Omental fat pad (tissue), 4 donors: ENCODE results near the gene UGT1A5. TPM values are rescaled to one million over a fixed set of nuclear protein-coding genes. Genes with fewer than 3 reads are reported as not detected.

Experiments
- ATAC-seq: fragments of 150-250 bp; one replicate; pipeline ENCODE4 v1.9.1; 2016; ENCODE audit warnings: mild to moderate bottlenecking, moderate library complexity; ENCODE audit not compliant: low FRiP score
- DNase-seq: peaks from one replicate; pipeline ENCODE4 v3.0.0-alpha.2; 2019; ENCODE audit warnings: low spot score
- total RNA-seq, 4 donors: library from RNA; depleted of rRNA; stranded (reverse); fragments of >200 nt; gene quantifications; one replicate each; pipeline ENCODE4 v1.1.0, GENCODE V29; 2016
- TF ChIP-seq, protein P1 (sequence below), 3 donors: fragments of 450-650 bp; IDR thresholded peaks; one replicate each; pipeline ENCODE4 v1.5.1; 2016 to 2017; ENCODE audit warnings: antibody characterized with exemption in 3 of 3, mild to moderate bottlenecking in 3 of 3, moderate library complexity in 2 of 3

Gene UGT1A5
- total RNA-seq, 4 donors from 2014 or later: not detected

DNA sequence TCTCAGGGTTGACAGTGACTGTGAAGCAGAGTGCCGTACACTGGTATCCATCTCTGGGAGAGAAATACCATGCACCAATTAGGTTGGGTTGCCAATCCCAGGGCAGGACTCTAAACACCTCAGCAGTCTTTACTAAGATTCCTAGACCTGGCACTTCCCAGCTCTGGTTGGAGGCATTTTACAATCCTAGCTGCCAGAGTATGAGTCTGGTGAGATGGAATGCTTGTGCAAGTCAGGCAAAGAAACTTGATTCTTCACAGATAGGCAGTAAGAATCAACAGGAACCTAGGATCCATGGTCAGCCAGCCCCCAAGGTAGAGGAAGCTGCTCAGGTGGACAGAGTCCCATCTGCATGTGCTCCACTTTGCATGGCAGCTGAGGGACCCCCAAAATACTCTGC, 6.0 kb upstream of the UGT1A5 start:
- DNase-seq (no peak), ATAC-seq (no peak)
- TF ChIP-seq, protein P1, sequence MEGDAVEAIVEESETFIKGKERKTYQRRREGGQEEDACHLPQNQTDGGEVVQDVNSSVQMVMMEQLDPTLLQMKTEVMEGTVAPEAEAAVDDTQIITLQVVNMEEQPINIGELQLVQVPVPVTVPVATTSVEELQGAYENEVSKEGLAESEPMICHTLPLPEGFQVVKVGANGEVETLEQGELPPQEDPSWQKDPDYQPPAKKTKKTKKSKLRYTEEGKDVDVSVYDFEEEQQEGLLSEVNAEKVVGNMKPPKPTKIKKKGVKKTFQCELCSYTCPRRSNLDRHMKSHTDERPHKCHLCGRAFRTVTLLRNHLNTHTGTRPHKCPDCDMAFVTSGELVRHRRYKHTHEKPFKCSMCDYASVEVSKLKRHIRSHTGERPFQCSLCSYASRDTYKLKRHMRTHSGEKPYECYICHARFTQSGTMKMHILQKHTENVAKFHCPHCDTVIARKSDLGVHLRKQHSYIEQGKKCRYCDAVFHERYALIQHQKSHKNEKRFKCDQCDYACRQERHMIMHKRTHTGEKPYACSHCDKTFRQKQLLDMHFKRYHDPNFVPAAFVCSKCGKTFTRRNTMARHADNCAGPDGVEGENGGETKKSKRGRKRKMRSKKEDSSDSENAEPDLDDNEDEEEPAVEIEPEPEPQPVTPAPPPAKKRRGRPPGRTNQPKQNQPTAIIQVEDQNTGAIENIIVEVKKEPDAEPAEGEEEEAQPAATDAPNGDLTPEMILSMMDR (IDR thresholded peaks at IDR 0.05): no peak

DNA sequence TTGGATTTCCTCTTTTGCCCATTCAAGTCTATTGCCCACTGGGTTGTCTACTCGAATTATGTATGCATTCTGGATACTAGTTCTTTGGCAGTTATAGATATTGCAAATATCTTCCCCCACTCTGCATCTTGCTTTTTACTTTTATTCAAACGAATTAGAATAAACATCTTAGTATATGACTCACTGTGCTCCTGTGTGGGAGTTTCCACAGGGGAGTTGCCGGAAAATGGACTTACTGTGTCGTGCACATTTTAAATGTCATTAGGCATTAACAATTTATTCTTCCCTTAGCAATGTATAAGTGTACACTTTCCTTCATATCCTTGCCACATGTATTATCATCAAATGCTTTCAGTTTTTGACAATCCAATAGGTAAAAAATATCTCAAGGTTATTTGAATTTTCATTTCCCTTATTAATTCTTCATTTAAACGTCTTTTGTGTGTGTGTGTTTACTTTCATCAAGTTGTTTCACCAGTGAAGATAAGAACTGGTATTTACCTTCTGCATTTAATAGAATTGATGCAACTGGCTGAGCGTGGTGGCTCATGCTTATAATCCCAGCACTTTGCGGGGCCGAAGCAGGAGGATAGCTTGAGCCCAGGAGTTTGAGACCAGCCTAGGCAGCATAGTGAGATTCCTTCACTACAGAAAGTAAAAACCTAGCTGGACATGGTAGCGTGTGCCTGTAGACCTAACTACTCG, 4.6 kb upstream of the UGT1A5 start:
- ATAC-seq: no peak
- TF ChIP-seq, protein P1 (IDR thresholded peaks at IDR 0.05): no peak
- DNase-seq: no peak

DNA sequence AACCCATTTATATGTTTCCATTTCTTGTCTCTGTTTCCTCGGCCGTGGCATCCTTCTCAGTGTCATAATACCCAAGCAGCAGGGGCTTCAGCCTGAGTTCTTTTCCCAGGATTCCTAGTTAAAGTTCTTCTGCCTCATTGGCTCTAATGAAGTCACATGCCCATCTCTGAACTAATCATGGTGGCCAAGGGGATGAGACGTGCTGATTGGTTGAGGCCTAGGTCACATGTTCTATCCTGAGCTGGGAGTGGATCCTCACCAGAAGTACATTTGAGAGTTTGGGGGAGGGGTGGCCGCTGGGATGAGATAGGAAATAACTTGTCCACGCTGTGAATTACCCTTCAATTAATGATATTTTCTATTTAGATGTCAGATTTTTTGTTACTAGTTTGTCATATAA, 3.8 kb upstream of the UGT1A5 start:
- ATAC-seq (no peak), DNase-seq (no peak)
- TF ChIP-seq, protein P1 (IDR thresholded peaks at IDR 0.05): no peak

DNA sequence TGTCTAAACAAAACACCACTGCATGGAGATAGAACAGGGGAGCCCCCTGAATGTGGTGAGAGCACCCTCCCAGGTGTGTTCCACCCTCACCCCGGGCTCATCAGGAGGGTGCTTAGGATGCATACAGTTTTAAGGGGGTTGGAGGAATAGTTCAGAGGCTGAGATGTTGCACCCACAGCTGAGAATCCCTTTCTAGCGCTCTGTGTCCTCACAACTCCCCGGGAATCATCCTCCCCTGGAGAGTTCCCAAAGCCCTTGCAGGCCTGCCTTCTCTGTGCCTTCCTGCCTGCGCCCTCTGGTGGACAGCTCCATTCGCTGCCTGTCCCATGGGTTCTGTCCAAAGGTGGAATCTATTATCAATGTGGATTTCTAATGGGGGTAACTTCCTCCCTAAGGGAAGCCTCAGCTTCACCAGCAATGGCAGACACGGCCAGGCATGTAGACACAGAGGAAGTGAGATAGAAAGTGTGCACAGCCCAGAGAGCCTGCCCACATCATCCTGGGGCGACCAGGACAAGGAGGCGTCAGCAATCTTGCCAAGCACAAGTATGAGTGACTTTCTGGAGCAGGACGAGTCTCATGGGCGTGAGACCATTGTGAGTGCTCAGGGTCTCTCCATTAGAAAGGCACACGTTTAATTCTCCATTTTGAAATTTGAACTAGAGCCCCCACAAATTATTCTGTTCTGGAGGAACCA, 1.2 kb upstream of the UGT1A5 start:
- DNase-seq: peak; percentile 70
- ATAC-seq: peak; percentile 72
- TF ChIP-seq, protein P1 (IDR thresholded peaks at IDR 0.05): peak in 1 of 3 donors; percentile 7

DNA sequence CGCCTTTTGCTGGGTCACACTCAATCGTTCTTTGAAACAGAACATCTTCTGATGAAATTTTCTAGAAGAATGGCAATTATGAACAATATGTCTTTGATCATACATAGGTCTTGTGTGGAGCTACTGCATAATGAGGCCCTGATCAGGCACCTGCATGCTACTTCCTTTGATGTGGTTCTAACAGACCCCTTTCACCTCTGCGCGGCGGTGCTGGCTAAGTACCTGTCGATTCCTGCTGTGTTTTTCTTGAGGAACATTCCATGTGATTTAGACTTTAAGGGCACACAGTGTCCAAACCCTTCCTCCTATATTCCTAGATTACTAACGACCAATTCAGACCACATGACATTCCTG, 532 bp downstream of the UGT1A5 start:
- DNase-seq: no peak
- no peak for ATAC-seq
- TF ChIP-seq, protein P1 (IDR thresholded peaks at IDR 0.05): no peak

DNA sequence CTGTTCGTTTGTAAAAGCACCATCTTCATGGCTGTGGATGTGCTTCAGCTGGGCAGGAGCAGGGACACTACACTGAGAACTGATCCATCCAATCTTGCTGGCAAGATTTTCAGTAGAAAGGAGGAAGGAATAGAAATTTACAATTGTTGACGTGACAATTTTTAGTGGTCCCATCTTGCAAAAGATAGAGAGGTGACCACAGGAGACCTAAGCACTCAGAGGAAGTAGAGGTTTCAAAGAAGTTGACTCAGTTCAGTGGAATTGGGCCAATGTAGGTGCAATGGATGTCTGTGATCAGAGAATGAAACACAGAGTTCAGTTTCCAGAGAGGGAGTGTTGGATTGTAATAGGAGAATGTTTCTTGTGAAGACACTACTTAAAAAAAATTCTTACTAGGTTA, 1.4 kb downstream of the UGT1A5 start:
- ATAC-seq: no peak
- no peak for DNase-seq
- TF ChIP-seq, protein P1 (IDR thresholded peaks at IDR 0.05): no peak

DNA sequence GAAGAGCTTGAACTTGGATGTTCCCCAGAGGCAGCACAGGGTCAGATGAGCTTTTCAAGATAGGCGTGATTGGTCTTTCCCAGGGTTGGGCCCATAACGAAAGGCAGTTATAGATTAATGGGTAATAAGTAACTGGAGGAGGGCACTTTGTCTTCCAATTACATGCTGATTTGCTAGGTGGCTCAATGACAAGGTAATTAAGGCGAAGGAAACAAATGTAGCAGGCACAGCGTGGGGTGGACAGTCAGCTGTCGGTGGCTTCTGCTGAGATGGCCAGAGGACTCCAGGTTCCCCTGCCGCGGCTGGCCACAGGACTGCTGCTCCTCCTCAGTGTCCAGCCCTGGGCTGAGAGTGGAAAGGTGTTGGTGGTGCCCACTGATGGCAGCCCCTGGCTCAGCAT, 5.8 kb downstream of the UGT1A5 start, which contains the start of gene UGT1A4:
UGT1A4 (plus strand) TSS at position 185 of the 400 bp plus-strand sequence; CDS start at position 270, 85 bp downstream.
- ATAC-seq: no peak
- TF ChIP-seq, protein P1 (IDR thresholded peaks at IDR 0.05): no peak
- DNase-seq: no peak
